ENCODE measurements around the gene MYRIP.

- no peak for TF ChIP-seq POLR2AphosphoS5 (IDR thresholded peaks at IDR 0.05; ENCODE audit: low read depth, low read length)
- no peak for TF ChIP-seq REST (IDR thresholded peaks at IDR 0.05; ENCODE audit: insufficient read depth in 1 of 2, low read depth in 2 of 2, low read length in 2 of 2)
- TF ChIP-seq SIN3A (IDR thresholded peaks at IDR 0.05; ENCODE audit: borderline replicate concordance, insufficient read depth, low read length) = no peak
- no peak for TF ChIP-seq TAF1 (IDR thresholded peaks at IDR 0.05; ENCODE audit: borderline replicate concordance, insufficient read depth, low read length)
- no peak for TF ChIP-seq FOXP2 (optimal IDR thresholded peaks at IDR 0.05; ENCODE audit: borderline replicate concordance, extremely low read depth, extremely low read length, insufficient read depth)
Measured at GRCh38 chr3:40053663-40054062, 244.3 kb downstream of the MYRIP start.

Measured in PFSK-1 (cell line).